BE2C (cell line): ENCODE results near the gene ADISSP.
A peak's percentile ranks its signal among the peaks of the same experiment; 100 is the strongest.

Experiments used
- DNase-seq: peaks from one replicate; pipeline ENCODE4 v3.0.0-alpha.2; 2020
- H3K27me3 ChIP-seq: fragments of 250-450 bp; sonication (Bioruptor Pico); 2 replicates; pipeline ENCODE4 v1.5.1; 2020; ENCODE audit warnings: mild to moderate bottlenecking
- H3K36me3 ChIP-seq: fragments of 250-450 bp; sonication (Bioruptor Pico); 2 replicates; pipeline ENCODE4 v1.5.1; 2020; ENCODE audit warnings: mild to moderate bottlenecking
- H3K4me1 ChIP-seq: fragments of 250-450 bp; sonication (Bioruptor Pico); 2 replicates; pipeline ENCODE4 v1.5.1; 2020
- H3K4me3 ChIP-seq: 2 replicates; pipeline ENCODE4 v1.5.1; 2011; ENCODE audit warnings: low read depth, low read length
- H3K9me3 ChIP-seq: fragments of 250-450 bp; sonication (Bioruptor Pico); 2 replicates; pipeline ENCODE4 v1.5.1; 2020
- TF ChIP-seq, protein P1 (sequence below): IDR thresholded peaks from 2 replicates; pipeline ENCODE4 v1.5.1; 2012; ENCODE audit warnings: mild to moderate bottlenecking, low read depth, low read length

Gene ADISSP

GRCh38 chr20:3783511-3784195 is 16.1 kb upstream of the ADISSP start:
- Histone ChIP-seq H3K27me3 (no peaks in the 10 kb centered on the region), H3K9me3 (no peaks in the 10 kb centered on the region), H3K4me1 (peaks cover 3% of the 10 kb centered on the region), H3K4me3 (no peak overlapping the region), H3K36me3 (peaks cover 9% of the 10 kb centered on the region)
- DNase-seq = no peak
- TF ChIP-seq, protein P1, sequence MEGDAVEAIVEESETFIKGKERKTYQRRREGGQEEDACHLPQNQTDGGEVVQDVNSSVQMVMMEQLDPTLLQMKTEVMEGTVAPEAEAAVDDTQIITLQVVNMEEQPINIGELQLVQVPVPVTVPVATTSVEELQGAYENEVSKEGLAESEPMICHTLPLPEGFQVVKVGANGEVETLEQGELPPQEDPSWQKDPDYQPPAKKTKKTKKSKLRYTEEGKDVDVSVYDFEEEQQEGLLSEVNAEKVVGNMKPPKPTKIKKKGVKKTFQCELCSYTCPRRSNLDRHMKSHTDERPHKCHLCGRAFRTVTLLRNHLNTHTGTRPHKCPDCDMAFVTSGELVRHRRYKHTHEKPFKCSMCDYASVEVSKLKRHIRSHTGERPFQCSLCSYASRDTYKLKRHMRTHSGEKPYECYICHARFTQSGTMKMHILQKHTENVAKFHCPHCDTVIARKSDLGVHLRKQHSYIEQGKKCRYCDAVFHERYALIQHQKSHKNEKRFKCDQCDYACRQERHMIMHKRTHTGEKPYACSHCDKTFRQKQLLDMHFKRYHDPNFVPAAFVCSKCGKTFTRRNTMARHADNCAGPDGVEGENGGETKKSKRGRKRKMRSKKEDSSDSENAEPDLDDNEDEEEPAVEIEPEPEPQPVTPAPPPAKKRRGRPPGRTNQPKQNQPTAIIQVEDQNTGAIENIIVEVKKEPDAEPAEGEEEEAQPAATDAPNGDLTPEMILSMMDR = no peak

DNA sequence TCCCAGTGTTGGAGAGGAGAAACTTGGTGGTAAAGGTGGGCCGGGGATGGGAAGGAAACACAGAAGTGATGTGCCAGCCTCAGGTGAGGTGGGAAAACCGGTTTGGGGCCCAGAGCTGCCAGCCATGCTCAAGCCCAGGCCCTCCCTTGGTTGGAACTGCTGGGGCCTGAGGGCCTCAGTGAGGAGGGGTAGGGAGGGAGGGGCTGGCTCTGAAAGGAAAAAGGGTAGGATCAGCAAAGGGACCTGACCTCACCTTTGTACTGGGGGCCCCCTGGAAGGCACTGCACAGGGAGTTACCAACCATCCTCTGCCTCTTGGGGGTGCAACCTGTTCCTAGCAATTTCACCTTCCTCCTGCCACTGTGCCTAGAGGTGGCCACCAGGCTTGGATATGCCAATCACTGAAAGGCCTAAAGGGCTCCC is 15.5 kb upstream of the ADISSP start:
- TF ChIP-seq, protein P1 = no peak
- Histone ChIP-seq H3K27me3 (peaks cover 3% of the 10 kb centered on the region), H3K4me3 (no peak overlapping the region), H3K9me3 (no peaks in the 10 kb centered on the region), H3K36me3 (peaks cover 9% of the 10 kb centered on the region), H3K4me1 (no peaks in the 10 kb centered on the region; the same call in 1 of the 2 replicates)
- DNase-seq = no peak

GRCh38 chr20:3782597-3782996 is 15.0 kb upstream of the ADISSP start:
- no peak for DNase-seq
- Histone ChIP-seq H3K4me3 (no peak overlapping the region), H3K4me1 (no peaks in the 10 kb centered on the region; the same call in 1 of the 2 replicates), H3K36me3 (peaks cover 9% of the 10 kb centered on the region), H3K27me3 (peaks cover 6% of the 10 kb centered on the region), H3K9me3 (no peaks in the 10 kb centered on the region)
- TF ChIP-seq, protein P1 = no peak

GRCh38 chr20:3781153-3781910 is 13.8 kb upstream of the ADISSP start, which contains the start of gene SPEF1:
TSS of gene SPEF1 (minus strand) at chr20:3781448. CDS start at chr20:3781287, 161 bp downstream.
- Histone ChIP-seq H3K9me3 (no peaks in the 10 kb centered on the region), H3K27me3 (peaks cover 7% of the 10 kb centered on the region), H3K4me3 (peak within 1 kb of the TSS; percentile 58), H3K36me3 (peaks cover 9% of the 10 kb centered on the region), H3K4me1 (no peaks in the 10 kb centered on the region; the same call in 1 of the 2 replicates)
- peak; percentile 90 for DNase-seq
- TF ChIP-seq, protein P1 = peak; percentile 84

- H3K36me3 ChIP-seq = no peaks in the 10 kb centered on the region; the same call in 1 of the 2 replicates
- H3K4me3 ChIP-seq = no peak overlapping the region
- H3K4me1 ChIP-seq = no peaks in the 10 kb centered on the region
- H3K27me3 ChIP-seq = peaks cover 7% of the 10 kb centered on the region
- H3K9me3 ChIP-seq = no peaks in the 10 kb centered on the region
- no peak for DNase-seq
- TF ChIP-seq, protein P1 = no peak
Observed at GRCh38 chr20:3778976-3779375, 11.4 kb upstream of the ADISSP start.
